Stomach smooth muscle (tissue), 2 donors: ENCODE data around the gene ITIH5.

Source experiments
- H3K27ac ChIP-seq: one replicate; pipeline ENCODE4 v1.7.0; 2013; ENCODE audit warnings: mild to moderate bottlenecking, low read length, inconsistent platforms
- H3K27me3 ChIP-seq, 2 donors: one replicate each; pipeline ENCODE4 v1.7.0; 2013; ENCODE audit warnings: low read length in 2 of 2; ENCODE audit not compliant: insufficient read depth in 2 of 2, control insufficient read depth in 1 of 2
- H3K36me3 ChIP-seq, 2 donors: one replicate each; pipeline ENCODE4 v1.7.0; 2013; ENCODE audit warnings: low read length in 2 of 2; ENCODE audit not compliant: control insufficient read depth in 2 of 2, insufficient read depth in 2 of 2
- H3K4me1 ChIP-seq: one replicate; pipeline ENCODE4 v1.7.0; 2013; ENCODE audit warnings: low read length; ENCODE audit not compliant: control insufficient read depth, insufficient read depth
- H3K4me3 ChIP-seq, 2 donors: one replicate each; pipeline ENCODE4 v1.7.0; 2013; ENCODE audit warnings: low read length in 2 of 2
- H3K9ac ChIP-seq, 2 donors: one replicate each; pipeline ENCODE4 v1.7.0; 2013; ENCODE audit warnings: low read length in 2 of 2, mild to moderate bottlenecking in 1 of 2
- H3K9me3 ChIP-seq, 2 donors: one replicate each; pipeline ENCODE4 v1.7.0; 2013; ENCODE audit warnings: low read length in 2 of 2; ENCODE audit not compliant: control insufficient read depth in 2 of 2
- donor health status: healthy.
- donor health status: Pancreatic carcinoma.

The ITIH5 gene

DNA sequence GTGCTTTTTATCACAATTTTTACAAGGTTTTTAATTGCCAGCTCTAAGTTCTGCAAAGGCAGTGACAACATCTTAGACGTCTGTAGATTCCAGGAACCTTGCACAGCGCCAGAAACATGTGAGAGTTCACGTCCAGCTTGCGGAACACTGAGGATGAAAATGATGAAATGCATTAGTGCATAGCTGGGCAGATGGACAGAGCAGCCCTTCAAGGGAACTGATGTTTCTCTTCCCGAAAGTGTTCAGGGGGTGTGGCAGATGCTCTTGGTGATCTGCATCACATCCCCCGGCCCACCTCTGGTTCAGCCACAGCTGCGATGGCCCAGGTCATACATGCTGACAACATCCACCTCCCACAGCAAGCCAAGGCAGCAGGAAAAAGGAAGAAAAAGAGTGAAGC lies 40.9 kb downstream of the ITIH5 start:
- no peaks in the 10 kb centered on the region for H3K9me3 ChIP-seq
- peak overlapping the region; percentile 85 for H3K27ac ChIP-seq
- peaks cover 0 to 5% of the 10 kb centered on the region in 2 donors for H3K36me3 ChIP-seq
- H3K9ac ChIP-seq = peak overlapping the region; percentile 42 to 43
- H3K4me3 ChIP-seq = peak overlapping the region in 1 of 2 donors; percentile 40
- peaks cover 17% of the 10 kb centered on the region for H3K4me1 ChIP-seq
- no peaks in the 10 kb centered on the region for H3K27me3 ChIP-seq

DNA sequence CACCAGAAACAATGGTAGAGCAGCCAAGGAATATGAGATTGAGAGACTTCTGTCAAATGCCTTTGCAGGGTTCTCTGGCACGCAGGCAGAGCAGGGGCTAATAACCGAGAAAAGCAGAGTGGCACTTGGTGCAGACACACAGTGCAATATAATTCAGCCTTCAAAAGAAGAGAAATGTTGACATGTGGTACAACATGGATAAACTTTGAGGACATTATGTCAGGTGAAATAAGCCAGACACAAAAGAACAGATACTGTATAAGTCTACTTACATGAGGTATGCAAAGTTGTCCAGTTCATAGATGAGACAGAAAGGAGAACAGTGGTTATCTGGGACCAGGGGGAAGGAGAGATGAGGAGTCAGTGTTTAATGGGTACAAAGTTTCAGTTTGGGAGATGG lies 41.8 kb downstream of the ITIH5 start:
- peak overlapping the region; percentile 85 for H3K27ac ChIP-seq
- no peak overlapping the region for H3K4me3 ChIP-seq
- H3K36me3 ChIP-seq = peaks cover 0 to 5% of the 10 kb centered on the region in 2 donors
- H3K4me1 ChIP-seq = peaks cover 17% of the 10 kb centered on the region
- no peaks in the 10 kb centered on the region for H3K27me3 ChIP-seq
- no peaks in the 10 kb centered on the region for H3K9me3 ChIP-seq
- H3K9ac ChIP-seq = peak overlapping the region in 1 of 2 donors; percentile 43

DNA sequence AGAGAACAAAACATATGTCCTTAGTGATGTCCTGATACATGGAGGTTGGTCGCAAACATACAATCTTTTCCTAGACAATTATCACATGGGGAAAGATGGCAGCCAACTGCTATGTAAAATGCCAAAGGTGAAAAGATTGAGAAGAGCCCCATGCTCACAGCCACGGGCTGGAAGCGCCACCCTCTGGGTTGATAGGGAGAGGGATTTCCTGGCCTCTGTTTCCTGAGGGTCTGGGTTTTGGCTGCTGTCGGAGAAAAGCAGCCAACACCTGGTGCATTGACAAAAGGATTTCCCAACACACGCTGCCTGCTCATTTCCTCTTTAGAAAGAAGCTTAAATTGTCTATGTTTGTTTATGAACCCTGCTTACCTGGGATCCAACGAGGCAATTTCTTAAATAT lies 43.8 kb downstream of the ITIH5 start:
- no peak overlapping the region for H3K4me3 ChIP-seq
- no peaks in the 10 kb centered on the region for H3K9me3 ChIP-seq
- peaks cover 17% of the 10 kb centered on the region for H3K4me1 ChIP-seq
- no peak overlapping the region for H3K9ac ChIP-seq
- H3K27me3 ChIP-seq = no peaks in the 10 kb centered on the region
- H3K36me3 ChIP-seq = peaks cover 0 to 5% of the 10 kb centered on the region in 2 donors
- H3K27ac ChIP-seq = no peak overlapping the region

DNA sequence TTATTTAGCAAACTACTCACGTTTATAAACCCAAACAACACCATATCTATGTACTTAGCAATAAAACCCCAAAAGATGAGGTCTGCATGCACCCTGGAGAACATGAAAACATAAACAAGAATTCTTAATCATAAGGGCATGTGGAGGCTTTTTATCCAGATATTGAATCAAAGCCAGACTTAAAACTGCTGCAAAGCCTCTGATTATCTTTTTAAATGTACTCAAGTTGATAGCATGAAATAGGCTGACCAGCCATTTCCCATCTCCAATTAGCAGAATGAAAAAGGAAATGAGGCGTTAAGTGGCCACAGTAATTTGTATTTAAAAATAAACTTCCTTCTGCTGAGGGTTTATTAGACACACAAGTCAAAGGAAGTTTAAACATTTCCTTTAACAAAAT lies 48.3 kb downstream of the ITIH5 start:
- Histone ChIP-seq H3K36me3 (peaks cover 5 to 15% of the 10 kb centered on the region in 2 donors), H3K9me3 (no peaks in the 10 kb centered on the region), H3K4me1 (no peaks in the 10 kb centered on the region), H3K27ac (no peak overlapping the region), H3K9ac (no peak overlapping the region), H3K4me3 (no peak overlapping the region), H3K27me3 (no peaks in the 10 kb centered on the region)

DNA sequence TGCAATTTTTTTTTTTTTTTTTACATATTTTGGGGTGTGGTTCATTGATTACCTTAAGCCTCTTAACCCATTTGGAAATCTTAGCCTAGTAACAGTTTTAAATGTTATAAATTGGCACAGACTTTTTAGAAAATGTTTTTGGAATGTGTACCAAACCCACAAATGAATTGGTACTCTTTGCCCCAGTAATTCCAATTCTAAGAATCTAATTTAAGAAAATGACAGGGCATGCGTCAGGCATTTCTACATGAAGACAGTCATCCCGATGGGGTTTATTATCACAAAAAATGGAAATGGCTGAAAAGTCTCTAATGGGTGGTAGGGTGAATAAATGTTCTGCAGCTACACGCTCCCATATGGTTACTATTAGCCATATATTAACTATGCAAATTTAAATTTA lies 54.9 kb downstream of the ITIH5 start:
- no peak overlapping the region for H3K9ac ChIP-seq
- peaks cover 9 to 21% of the 10 kb centered on the region in 2 donors for H3K36me3 ChIP-seq
- H3K4me1 ChIP-seq = peaks cover 20% of the 10 kb centered on the region
- no peak overlapping the region for H3K27ac ChIP-seq
- no peaks in the 10 kb centered on the region for H3K27me3 ChIP-seq
- H3K9me3 ChIP-seq = no peaks in the 10 kb centered on the region
- no peak overlapping the region for H3K4me3 ChIP-seq

DNA sequence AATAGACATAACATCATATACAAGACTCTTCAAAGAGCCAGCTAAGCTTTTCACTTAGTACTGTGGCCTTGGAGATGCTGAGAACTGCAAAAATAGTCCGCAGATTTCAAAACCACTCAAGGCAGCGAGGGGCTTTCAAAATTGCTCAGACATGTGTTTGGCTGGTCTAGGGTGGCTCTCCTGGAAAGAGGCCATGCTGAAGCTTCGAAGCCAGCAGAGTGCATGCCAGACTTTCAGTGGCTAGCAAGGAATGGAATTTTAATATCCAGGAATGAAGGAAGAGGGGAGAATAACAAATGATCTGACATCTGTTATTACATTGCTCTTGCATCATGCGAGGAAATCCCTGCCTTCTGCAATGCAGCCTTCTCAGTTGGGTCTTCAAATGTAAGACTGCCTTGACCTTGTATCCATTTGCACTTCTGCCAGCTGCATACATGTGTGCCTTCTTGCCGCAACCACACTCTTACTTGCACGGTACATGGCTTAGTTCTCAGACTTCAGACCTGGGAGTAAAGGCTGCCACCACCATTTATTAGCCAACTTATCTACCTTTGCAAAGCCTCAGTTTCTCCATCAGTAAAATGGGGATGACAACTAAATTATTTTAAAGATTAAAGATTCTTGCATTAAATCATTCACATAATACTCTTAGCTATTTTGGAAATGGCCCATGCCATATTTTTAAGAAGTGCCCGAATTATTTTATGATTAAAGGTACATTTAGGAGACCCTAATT lies 55.9 kb downstream of the ITIH5 start:
- H3K4me1 ChIP-seq = peaks cover 25% of the 10 kb centered on the region
- no peaks in the 10 kb centered on the region for H3K27me3 ChIP-seq
- H3K27ac ChIP-seq = peak overlapping the region; percentile 64
- H3K36me3 ChIP-seq = peaks cover 8 to 18% of the 10 kb centered on the region in 2 donors
- H3K4me3 ChIP-seq = peak overlapping the region in 1 of 2 donors; percentile 40
- H3K9me3 ChIP-seq = no peaks in the 10 kb centered on the region
- H3K9ac ChIP-seq = peak overlapping the region in 1 of 2 donors; percentile 12

DNA sequence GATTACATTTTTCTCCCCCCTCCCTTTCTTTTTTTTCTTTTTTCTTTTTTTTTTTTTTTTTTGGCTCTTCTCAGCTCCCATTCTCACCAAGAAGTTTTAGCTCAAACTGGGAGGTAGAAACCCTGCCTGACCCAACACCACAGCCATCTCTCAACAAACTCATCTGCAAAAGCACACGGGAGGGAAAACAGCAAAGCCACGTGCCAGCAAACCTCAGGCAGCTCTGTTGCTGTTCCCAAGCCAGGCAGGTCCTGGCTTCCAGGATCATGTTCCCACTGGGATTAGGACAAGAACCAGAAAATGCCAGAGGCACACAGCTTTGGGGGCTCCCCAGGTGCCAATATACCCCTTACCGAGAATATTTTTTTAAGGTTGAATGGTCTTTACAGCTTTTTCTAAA lies 56.7 kb downstream of the ITIH5 start:
- peaks cover 29% of the 10 kb centered on the region for H3K4me1 ChIP-seq
- no peaks in the 10 kb centered on the region for H3K9me3 ChIP-seq
- H3K4me3 ChIP-seq = peak overlapping the region in 1 of 2 donors; percentile 3
- peak overlapping the region; percentile 64 for H3K27ac ChIP-seq
- peak overlapping the region in 1 of 2 donors; percentile 12 for H3K9ac ChIP-seq
- no peaks in the 10 kb centered on the region for H3K27me3 ChIP-seq
- peaks cover 4 to 14% of the 10 kb centered on the region in 2 donors for H3K36me3 ChIP-seq

DNA sequence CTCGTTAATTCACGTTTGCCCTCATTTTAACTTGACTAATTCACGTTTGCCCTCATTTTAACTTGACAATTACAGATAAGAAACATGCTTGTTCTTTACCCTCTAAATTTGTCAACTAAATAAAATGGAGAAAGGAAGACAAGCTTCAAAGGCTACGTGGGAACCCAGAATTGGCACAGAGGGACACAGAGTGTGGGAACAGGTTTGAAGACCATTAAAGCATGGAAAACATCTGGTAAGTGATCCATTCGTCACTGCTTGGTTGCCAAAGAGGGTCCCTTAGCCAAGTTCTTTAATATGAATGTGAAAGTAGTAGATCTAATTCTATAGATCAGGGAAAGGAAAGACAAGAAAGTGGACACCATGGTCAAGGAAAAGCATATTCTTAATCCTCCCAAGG lies 57.2 kb downstream of the ITIH5 start:
- Histone ChIP-seq H3K27me3 (no peaks in the 10 kb centered on the region), H3K36me3 (peaks cover 4 to 14% of the 10 kb centered on the region in 2 donors), H3K9ac (no peak overlapping the region), H3K27ac (no peak overlapping the region), H3K4me3 (no peak overlapping the region), H3K4me1 (peaks cover 29% of the 10 kb centered on the region), H3K9me3 (no peaks in the 10 kb centered on the region)

DNA sequence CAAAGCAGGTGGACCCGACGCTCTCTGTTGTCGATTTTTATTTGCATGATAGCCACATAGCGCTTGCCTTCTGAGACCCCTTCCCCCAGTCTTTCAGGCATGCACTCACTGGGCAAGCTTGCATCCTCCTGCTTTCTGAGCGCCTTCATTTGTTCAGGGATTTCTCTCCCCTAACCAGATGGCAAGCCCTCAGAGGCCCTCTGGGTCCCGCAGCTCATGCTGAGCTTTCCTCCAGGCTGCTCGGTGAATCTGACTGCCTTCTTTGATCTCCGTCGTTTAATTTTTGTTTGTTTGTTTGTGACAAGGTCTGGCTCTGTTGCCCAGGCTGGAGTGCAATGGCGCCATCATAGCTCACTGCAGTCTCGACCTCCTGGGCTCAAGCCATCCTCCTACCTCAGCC lies 58.8 kb downstream of the ITIH5 start:
- H3K27ac ChIP-seq = no peak overlapping the region
- no peaks in the 10 kb centered on the region for H3K9me3 ChIP-seq
- H3K27me3 ChIP-seq = no peaks in the 10 kb centered on the region
- H3K9ac ChIP-seq = no peak overlapping the region
- peaks cover 29% of the 10 kb centered on the region for H3K4me1 ChIP-seq
- no peak overlapping the region for H3K4me3 ChIP-seq
- H3K36me3 ChIP-seq = peaks cover 8 to 11% of the 10 kb centered on the region in 2 donors

DNA sequence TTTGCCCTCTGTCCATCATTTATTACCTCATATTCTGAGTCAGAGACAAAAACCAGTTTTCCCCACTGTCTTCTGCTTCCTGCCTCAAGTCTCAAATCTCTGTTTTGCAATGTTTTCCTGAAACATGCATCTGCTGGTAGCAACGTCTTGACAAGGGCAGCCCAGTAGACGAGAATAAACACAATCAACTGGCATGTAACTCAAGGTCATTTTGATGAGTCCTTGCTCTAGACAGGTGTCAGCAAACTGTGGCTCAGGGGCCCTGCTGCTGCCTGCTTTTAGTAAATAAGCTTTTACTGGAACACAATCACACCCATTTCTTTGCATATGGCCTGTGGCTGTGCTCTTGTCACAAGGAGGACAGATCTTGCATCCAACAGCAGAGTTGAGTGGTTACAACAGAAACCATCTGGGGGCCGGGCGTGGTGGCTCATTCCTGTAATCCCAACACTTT lies 59.8 kb downstream of the ITIH5 start:
- H3K27ac ChIP-seq = no peak overlapping the region

More for the DNA sequence above, 59.8 kb downstream of the ITIH5 start:
- Histone ChIP-seq H3K9ac (no peak overlapping the region), H3K36me3 (peaks cover 8 to 11% of the 10 kb centered on the region in 2 donors), H3K4me1 (peaks cover 29% of the 10 kb centered on the region), H3K9me3 (no peaks in the 10 kb centered on the region), H3K4me3 (no peak overlapping the region), H3K27me3 (no peaks in the 10 kb centered on the region)
